Cerebellar nuclear complex (tissue), 1 donor: ENCODE results near the gene AGBL3.

Experiments
- DNase-seq, 2 experiments: peaks; one replicate each; lab custom pipeline; 2025; lab: John Stamatoyannopoulos, UW

The AGBL3 gene

GRCh38 chr7:135147899-135148721 is 161.8 kb downstream of the AGBL3 start, which contains the start of gene TMEM140:
Gene TMEM140, plus strand, starts transcription at chr7:135148072. Its CDS starts 16,370 bp downstream, at chr7:135164442.
- DNase-seq: no peak

GRCh38 chr7:135150072-135150782 is 163.9 kb downstream of the AGBL3 start:
- no peak for DNase-seq

- no peak for DNase-seq
Measured at GRCh38 chr7:135151132-135151531, 164.8 kb downstream of the AGBL3 start.

- DNase-seq: no peak
Measured at GRCh38 chr7:135151533-135151932, 165.2 kb downstream of the AGBL3 start.

- no peak for DNase-seq
Measured at GRCh38 chr7:135152442-135152841, 166.1 kb downstream of the AGBL3 start.

GRCh38 chr7:135154734-135155133 is 168.4 kb downstream of the AGBL3 start:
- DNase-seq: no peak

GRCh38 chr7:135156290-135156689 is 170.0 kb downstream of the AGBL3 start:
- no peak for DNase-seq

- DNase-seq: no peak
Measured at GRCh38 chr7:135158141-135158655, 171.9 kb downstream of the AGBL3 start.

GRCh38 chr7:135158874-135159273 is 172.6 kb downstream of the AGBL3 start:
- no peak for DNase-seq

GRCh38 chr7:135159359-135160085 is 173.2 kb downstream of the AGBL3 start:
- no peak for DNase-seq

- DNase-seq: no peak
Measured at GRCh38 chr7:135160098-135160857, 174.0 kb downstream of the AGBL3 start.

GRCh38 chr7:135160858-135161653 is 174.7 kb downstream of the AGBL3 start:
- no peak for DNase-seq

- no peak for DNase-seq
Measured at GRCh38 chr7:135161669-135162068, 175.4 kb downstream of the AGBL3 start.

- DNase-seq: no peak
Measured at GRCh38 chr7:135162382-135163001, 176.2 kb downstream of the AGBL3 start.

GRCh38 chr7:135164357-135165061 is 178.2 kb downstream of the AGBL3 start:
- DNase-seq: no peak

GRCh38 chr7:135165862-135166261 is 179.6 kb downstream of the AGBL3 start:
- DNase-seq: no peak

GRCh38 chr7:135166338-135166990 is 180.2 kb downstream of the AGBL3 start:
- no peak for DNase-seq

- no peak for DNase-seq
Measured at GRCh38 chr7:135167365-135167917, 181.1 kb downstream of the AGBL3 start.

- DNase-seq: no peak
Measured at GRCh38 chr7:135168001-135168400, 181.7 kb downstream of the AGBL3 start.
